ENCODE results near the gene AKAP5. TPM values are rescaled to one million over a fixed set of nuclear protein-coding genes. Genes with fewer than 3 reads are reported as not detected.

The AKAP5 gene
- total and polyA plus RNA-seq, 3 experiments from 2014 or later, result 1.0 to 3.6 (median 3.1) TPM

DNA sequence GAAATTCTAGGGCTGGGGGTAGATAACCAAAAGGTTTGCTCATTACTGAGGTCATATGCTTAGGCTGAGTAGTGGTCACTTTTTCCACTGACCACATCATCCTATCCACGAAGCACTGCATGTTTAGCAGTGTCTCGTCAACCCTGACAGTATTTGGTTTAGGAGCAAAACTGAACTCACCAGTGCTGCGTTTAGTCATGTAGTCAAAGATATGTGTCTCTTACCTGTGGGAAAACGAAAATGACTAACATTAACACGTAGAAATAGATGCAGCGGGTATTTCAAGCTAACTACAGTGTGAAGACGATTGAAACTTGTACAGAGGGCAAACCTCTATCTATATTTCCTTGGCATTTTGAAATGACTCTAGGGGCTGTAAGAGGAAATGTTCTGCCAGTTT, 42.5 kb upstream of the AKAP5 start:
- Histone ChIP-seq H3K9me3 (ENCODE audit: low read length) (no peaks in the 10 kb centered on the region), H3K4me3 (ENCODE audit: low read length) (no peak overlapping the region), H3K27ac (ENCODE audit: low read depth, low read length) (no peak overlapping the region), H3K27me3 (ENCODE audit: insufficient read depth, low read length, poor library complexity, severe bottlenecking) (no peaks in the 10 kb centered on the region), H3K36me3 (ENCODE audit: insufficient read depth, low read length) (peaks cover 10% of the 10 kb centered on the region), H3K4me1 (ENCODE audit: insufficient read depth, low read length) (no peaks in the 10 kb centered on the region)
- no peaks in the 10 kb centered on the region for H3K9me3 Mint-ChIP-seq
- H3K27me3 Mint-ChIP-seq, result peaks cover 0 to 2% of the 10 kb centered on the region in 2 donors
- DNase-seq, result no peak
- H3K36me3 Mint-ChIP-seq, result peaks cover 4 to 82% (median 28%) of the 10 kb centered on the region in 3 donors
- H3K4me3 Mint-ChIP-seq, result no peak overlapping the region
- ChIA-PET CTCF (interaction anchor here (0.9 to 2.5 kb wide), 5 partner anchors 8 to 94 kb away, joined by 3 to 22 read pairs (median 3); no protein-coding TSS in a partner anchor), POLR2A (no interaction called here)
- peaks cover 0 to 6% (median 6%) of the 10 kb centered on the region in 3 donors for H3K4me1 Mint-ChIP-seq
- H3K27ac Mint-ChIP-seq, result peak overlapping the region in 2 of 8 donors; percentile 11 to 29

GRCh38 chr14:64423987-64424386, 41.3 kb upstream of the AKAP5 start:
- no peaks in the 10 kb centered on the region for H3K9me3 ChIP-seq (ENCODE audit: low read length)
- no peaks in the 10 kb centered on the region for H3K9me3 Mint-ChIP-seq
- H3K4me1 Mint-ChIP-seq, result peaks cover 0 to 6% (median 6%) of the 10 kb centered on the region in 3 donors
- peaks cover 0 to 2% of the 10 kb centered on the region in 2 donors for H3K27me3 Mint-ChIP-seq
- H3K36me3 Mint-ChIP-seq, result peaks cover 4 to 81% (median 28%) of the 10 kb centered on the region in 3 donors
- H3K27ac Mint-ChIP-seq, result no peak overlapping the region
- no peak overlapping the region for H3K27ac ChIP-seq (ENCODE audit: low read depth, low read length)
- peaks cover 11% of the 10 kb centered on the region for H3K36me3 ChIP-seq (ENCODE audit: insufficient read depth, low read length)
- ChIA-PET CTCF (interaction anchor here (1.5 kb wide), 1 partner anchor 93 kb away, joined by 3 read pairs; no protein-coding TSS in a partner anchor), POLR2A (no interaction called here)
- no peak overlapping the region for H3K4me3 ChIP-seq (ENCODE audit: low read length)
- no peaks in the 10 kb centered on the region for H3K4me1 ChIP-seq (ENCODE audit: insufficient read depth, low read length)
- H3K4me3 Mint-ChIP-seq, result no peak overlapping the region
- DNase-seq, result no peak
- no peaks in the 10 kb centered on the region for H3K27me3 ChIP-seq (ENCODE audit: insufficient read depth, low read length, poor library complexity, severe bottlenecking)

- H3K36me3 ChIP-seq (ENCODE audit: insufficient read depth, low read length), result peaks cover 11% of the 10 kb centered on the region
- Mint-ChIP-seq H3K4me3 (no peak overlapping the region), H3K9me3 (no peaks in the 10 kb centered on the region), H3K36me3 (peaks cover 6 to 62% (median 24%) of the 10 kb centered on the region in 3 donors), H3K27me3 (no peaks in the 10 kb centered on the region), H3K4me1 (peaks cover 12 to 18% (median 14%) of the 10 kb centered on the region in 3 donors), H3K27ac (peak overlapping the region in 1 of 8 donors; percentile 23)
- H3K4me1 ChIP-seq (ENCODE audit: insufficient read depth, low read length), result no peaks in the 10 kb centered on the region
- ChIA-PET CTCF (interaction anchor here (0.7 to 6.9 kb wide), 3 partner anchors 14 to 74 kb away, joined by 3 to 73 read pairs (median 3); no protein-coding TSS in a partner anchor), POLR2A (no interaction called here)
- H3K9me3 ChIP-seq (ENCODE audit: low read length), result no peaks in the 10 kb centered on the region
- no peaks in the 10 kb centered on the region for H3K27me3 ChIP-seq (ENCODE audit: insufficient read depth, low read length, poor library complexity, severe bottlenecking)
- no peak overlapping the region for H3K27ac ChIP-seq (ENCODE audit: low read depth, low read length)
- H3K4me3 ChIP-seq (ENCODE audit: low read length), result no peak overlapping the region
- no peak for DNase-seq
Measured at GRCh38 chr14:64434528-64434927, 30.8 kb upstream of the AKAP5 start.

DNA sequence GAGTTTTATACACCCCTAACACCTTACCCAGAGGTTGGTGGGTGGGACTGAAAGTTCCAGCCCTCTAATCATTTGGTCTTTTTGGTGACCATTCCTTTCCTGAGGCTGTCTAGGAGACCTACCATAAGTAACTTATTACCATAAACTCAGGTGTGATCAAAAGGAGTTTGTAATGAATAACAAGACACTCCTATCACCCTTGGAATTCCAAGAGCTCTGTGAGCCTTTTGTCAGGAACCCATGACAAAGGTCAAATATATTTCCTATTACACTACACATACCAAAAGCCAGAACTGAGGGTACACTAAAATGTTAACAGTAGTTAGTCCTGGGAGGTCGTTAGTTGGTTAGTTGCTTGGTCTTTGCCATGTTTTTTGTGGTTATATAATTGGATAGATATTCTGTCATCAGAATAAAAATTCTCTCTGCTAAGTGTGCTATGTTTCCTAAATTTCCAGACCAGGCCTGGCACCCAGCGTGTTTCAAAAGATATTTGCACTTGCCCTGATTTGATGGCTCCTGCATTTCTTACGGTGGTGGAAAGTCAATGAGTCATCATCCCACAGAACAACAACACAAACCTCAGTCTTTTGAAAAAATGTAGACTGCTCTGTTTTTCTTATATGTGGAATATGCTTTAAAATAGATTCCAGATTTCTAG, 27.0 kb upstream of the AKAP5 start:
- no peak overlapping the region for H3K4me3 ChIP-seq (ENCODE audit: low read length)
- H3K36me3 ChIP-seq (ENCODE audit: insufficient read depth, low read length), result peaks cover 14% of the 10 kb centered on the region
- no peaks in the 10 kb centered on the region for H3K4me1 ChIP-seq (ENCODE audit: insufficient read depth, low read length)
- ChIA-PET POLR2A (interaction anchor here (0.6 kb wide), 1 partner anchor 17 kb away, joined by 4 read pairs; no protein-coding TSS in a partner anchor), CTCF (interaction anchor here (1.4 to 7.9 kb wide), 3 partner anchors 10 to 59 kb away, joined by 3 to 42 read pairs (median 6); no protein-coding TSS in a partner anchor)
- Mint-ChIP-seq H3K36me3 (peaks cover 20 to 62% (median 23%) of the 10 kb centered on the region in 3 donors), H3K9me3 (no peaks in the 10 kb centered on the region), H3K4me3 (peak overlapping the region in 1 of 7 donors; percentile 35), H3K27ac (peak overlapping the region in 5 of 8 donors; percentile 32 to 71 (median 70)), H3K27me3 (no peaks in the 10 kb centered on the region), H3K4me1 (peaks cover 12 to 18% (median 15%) of the 10 kb centered on the region in 3 donors)
- no peaks in the 10 kb centered on the region for H3K9me3 ChIP-seq (ENCODE audit: low read length)
- no peaks in the 10 kb centered on the region for H3K27me3 ChIP-seq (ENCODE audit: insufficient read depth, low read length, poor library complexity, severe bottlenecking)
- DNase-seq, result no peak
- no peak overlapping the region for H3K27ac ChIP-seq (ENCODE audit: low read depth, low read length)

DNA sequence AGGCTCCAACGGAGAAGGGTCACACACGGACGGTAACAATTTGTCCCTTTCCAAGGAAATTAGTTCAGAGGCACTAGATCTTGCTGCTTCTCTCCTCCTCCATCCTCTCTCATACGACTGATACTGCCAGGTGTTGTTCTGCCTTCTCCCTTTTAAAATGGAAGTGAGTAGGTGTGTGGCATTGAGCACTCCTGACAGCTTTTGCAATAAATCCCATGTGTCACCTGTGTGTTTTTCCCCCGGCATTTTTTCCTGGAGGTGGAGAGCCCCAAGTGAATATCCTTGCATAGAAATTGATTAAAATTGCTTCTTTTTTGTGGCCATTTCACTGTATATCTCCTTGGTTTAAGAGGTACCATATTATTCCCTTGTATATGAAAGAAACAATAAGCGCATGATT, 26.2 kb upstream of the AKAP5 start:
- peaks cover 18 to 27% (median 24%) of the 10 kb centered on the region in 3 donors for H3K4me1 Mint-ChIP-seq
- no peak for DNase-seq
- H3K9me3 Mint-ChIP-seq, result no peaks in the 10 kb centered on the region
- H3K36me3 Mint-ChIP-seq, result peaks cover 24 to 63% (median 26%) of the 10 kb centered on the region in 3 donors
- H3K27ac Mint-ChIP-seq, result peak overlapping the region in 2 of 8 donors; percentile 12 to 43
- H3K27me3 Mint-ChIP-seq, result no peaks in the 10 kb centered on the region
- Histone ChIP-seq H3K36me3 (ENCODE audit: insufficient read depth, low read length) (peaks cover 14% of the 10 kb centered on the region), H3K4me1 (ENCODE audit: insufficient read depth, low read length) (no peaks in the 10 kb centered on the region), H3K4me3 (ENCODE audit: low read length) (no peak overlapping the region), H3K27ac (ENCODE audit: low read depth, low read length) (no peak overlapping the region), H3K27me3 (ENCODE audit: insufficient read depth, low read length, poor library complexity, severe bottlenecking) (no peaks in the 10 kb centered on the region), H3K9me3 (ENCODE audit: low read length) (no peaks in the 10 kb centered on the region)
- H3K4me3 Mint-ChIP-seq, result no peak overlapping the region
- CTCF ChIA-PET, result interaction anchor here (1.0 to 7.9 kb wide), 3 partner anchors 10 to 58 kb away, joined by 5 to 42 read pairs (median 6); no protein-coding TSS in a partner anchor
- POLR2A ChIA-PET, result no interaction called here

DNA sequence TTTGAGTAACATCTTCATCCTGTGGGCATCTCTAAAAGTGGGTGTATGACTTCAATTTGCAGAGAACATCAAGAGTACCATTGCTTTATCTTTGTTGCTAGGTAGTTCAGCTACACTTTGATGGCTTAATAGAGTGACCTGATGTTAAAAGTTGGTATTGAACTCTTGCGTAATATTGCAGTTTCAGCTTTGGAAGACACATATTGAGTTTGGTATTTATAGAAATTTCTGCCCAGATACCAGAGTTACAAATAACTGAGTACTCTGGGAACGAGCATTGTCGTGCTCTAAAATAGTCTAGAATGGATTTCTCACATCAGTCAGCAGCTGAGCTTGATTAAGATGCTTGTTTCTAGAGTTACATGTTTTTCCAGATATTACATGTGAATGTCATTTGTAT, 24.8 kb upstream of the AKAP5 start:
- ChIA-PET POLR2A (no interaction called here), CTCF (interaction anchor here (1.0 to 7.9 kb wide), 2 partner anchors 12 to 53 kb away, joined by 5 to 42 read pairs; no protein-coding TSS in a partner anchor)
- Mint-ChIP-seq H3K27ac (no peak overlapping the region), H3K4me1 (peaks cover 32 to 40% (median 37%) of the 10 kb centered on the region in 3 donors), H3K36me3 (peaks cover 21 to 53% (median 24%) of the 10 kb centered on the region in 3 donors), H3K27me3 (no peaks in the 10 kb centered on the region), H3K4me3 (no peak overlapping the region), H3K9me3 (no peaks in the 10 kb centered on the region)
- Histone ChIP-seq H3K27ac (ENCODE audit: low read depth, low read length) (no peak overlapping the region), H3K4me3 (ENCODE audit: low read length) (no peak overlapping the region), H3K9me3 (ENCODE audit: low read length) (no peaks in the 10 kb centered on the region), H3K36me3 (ENCODE audit: insufficient read depth, low read length) (peaks cover 14% of the 10 kb centered on the region), H3K27me3 (ENCODE audit: insufficient read depth, low read length, poor library complexity, severe bottlenecking) (no peaks in the 10 kb centered on the region), H3K4me1 (ENCODE audit: insufficient read depth, low read length) (peaks cover 13% of the 10 kb centered on the region)
- DNase-seq, result no peak

GRCh38 chr14:64442300-64442988, 22.9 kb upstream of the AKAP5 start:
- Histone ChIP-seq H3K4me1 (ENCODE audit: insufficient read depth, low read length) (peaks cover 16% of the 10 kb centered on the region), H3K4me3 (ENCODE audit: low read length) (no peak overlapping the region), H3K27me3 (ENCODE audit: insufficient read depth, low read length, poor library complexity, severe bottlenecking) (no peaks in the 10 kb centered on the region), H3K36me3 (ENCODE audit: insufficient read depth, low read length) (peaks cover 9% of the 10 kb centered on the region), H3K27ac (ENCODE audit: low read depth, low read length) (no peak overlapping the region), H3K9me3 (ENCODE audit: low read length) (no peaks in the 10 kb centered on the region)
- Mint-ChIP-seq H3K36me3 (peaks cover 21 to 40% (median 24%) of the 10 kb centered on the region in 3 donors), H3K4me3 (no peak overlapping the region), H3K27me3 (no peaks in the 10 kb centered on the region), H3K4me1 (peaks cover 38 to 51% (median 48%) of the 10 kb centered on the region in 3 donors), H3K27ac (peak overlapping the region in 1 of 8 donors; percentile 31), H3K9me3 (no peaks in the 10 kb centered on the region)
- DNase-seq, result no peak
- CTCF ChIA-PET, result interaction anchor here (7.9 kb wide), 1 partner anchor 14 kb away, joined by 42 read pairs; no protein-coding TSS in a partner anchor
- POLR2A ChIA-PET, result no interaction called here

Measured in CD8-positive, alpha-beta memory T cell (primary cell).